ENCODE measurements around the gene ACOXL.

DNA sequence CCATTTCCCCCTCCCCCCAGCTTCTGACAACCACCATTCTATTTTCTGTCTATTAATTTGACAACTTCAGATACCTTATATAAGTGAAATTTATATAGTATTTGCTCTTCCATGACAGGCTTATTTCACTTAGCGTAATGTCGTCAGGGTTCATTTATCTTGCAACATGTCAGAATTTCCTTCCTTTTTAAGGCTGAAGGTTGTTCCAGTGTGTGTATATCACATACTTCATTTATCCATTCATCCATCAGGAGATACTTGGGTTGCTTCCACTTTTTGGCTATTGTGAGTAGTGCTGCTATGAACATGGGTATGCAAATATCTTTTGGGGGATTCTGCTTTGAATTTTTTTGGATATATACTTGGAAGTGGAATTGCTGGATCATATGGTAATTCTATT is 395.7 kb downstream of the ACOXL start:
- TF ChIP-seq POLR2A (IDR thresholded peaks at IDR 0.05), result no peak
- TF ChIP-seq, protein P1, sequence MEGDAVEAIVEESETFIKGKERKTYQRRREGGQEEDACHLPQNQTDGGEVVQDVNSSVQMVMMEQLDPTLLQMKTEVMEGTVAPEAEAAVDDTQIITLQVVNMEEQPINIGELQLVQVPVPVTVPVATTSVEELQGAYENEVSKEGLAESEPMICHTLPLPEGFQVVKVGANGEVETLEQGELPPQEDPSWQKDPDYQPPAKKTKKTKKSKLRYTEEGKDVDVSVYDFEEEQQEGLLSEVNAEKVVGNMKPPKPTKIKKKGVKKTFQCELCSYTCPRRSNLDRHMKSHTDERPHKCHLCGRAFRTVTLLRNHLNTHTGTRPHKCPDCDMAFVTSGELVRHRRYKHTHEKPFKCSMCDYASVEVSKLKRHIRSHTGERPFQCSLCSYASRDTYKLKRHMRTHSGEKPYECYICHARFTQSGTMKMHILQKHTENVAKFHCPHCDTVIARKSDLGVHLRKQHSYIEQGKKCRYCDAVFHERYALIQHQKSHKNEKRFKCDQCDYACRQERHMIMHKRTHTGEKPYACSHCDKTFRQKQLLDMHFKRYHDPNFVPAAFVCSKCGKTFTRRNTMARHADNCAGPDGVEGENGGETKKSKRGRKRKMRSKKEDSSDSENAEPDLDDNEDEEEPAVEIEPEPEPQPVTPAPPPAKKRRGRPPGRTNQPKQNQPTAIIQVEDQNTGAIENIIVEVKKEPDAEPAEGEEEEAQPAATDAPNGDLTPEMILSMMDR (IDR thresholded peaks at IDR 0.05), result no peak
